Hematopoietic multipotent progenitor cell treated with erythropoietin and hydrocortisone succinate and interleukin-3 and kit ligand, for 4 days (in vitro differentiated cells): ENCODE results near the gene TIMP2.
A peak's percentile ranks its signal among the peaks of the same experiment; 100 is the strongest.
"Not testable (repeated sequence)": the region's sequence is repeated elsewhere in the genome, so short reads cannot be mapped to it uniquely, and the experiment has no call there.

Experiments used
- DNase-seq: peaks from one replicate; pipeline ENCODE4 v3.0.0-alpha.2; 2015

TIMP2 gene, protein sequence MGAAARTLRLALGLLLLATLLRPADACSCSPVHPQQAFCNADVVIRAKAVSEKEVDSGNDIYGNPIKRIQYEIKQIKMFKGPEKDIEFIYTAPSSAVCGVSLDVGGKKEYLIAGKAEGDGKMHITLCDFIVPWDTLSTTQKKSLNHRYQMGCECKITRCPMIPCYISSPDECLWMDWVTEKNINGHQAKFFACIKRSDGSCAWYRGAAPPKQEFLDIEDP

DNA sequence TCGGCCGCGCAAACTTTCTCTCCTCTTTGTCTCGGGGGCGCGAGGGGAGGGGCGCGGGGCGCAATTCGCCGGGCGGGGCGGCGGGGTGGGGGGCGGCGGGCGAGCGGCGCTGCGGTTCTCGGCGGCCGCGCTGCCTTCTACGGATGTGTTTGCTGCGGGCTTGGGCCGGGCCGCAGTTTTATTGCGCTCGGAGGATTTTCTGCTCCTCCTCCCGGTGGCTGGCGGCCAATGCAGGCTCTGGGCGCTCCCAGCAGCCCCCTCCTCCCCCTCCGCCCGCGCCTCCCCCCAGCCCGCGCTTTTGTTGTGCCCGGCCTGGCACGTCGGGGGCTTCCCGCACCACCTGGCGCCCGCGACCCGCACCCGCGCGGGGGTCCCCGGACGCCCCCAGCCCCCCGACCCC, at the start of gene TIMP2:
Gene TIMP2 (minus strand): TSS at position 154 of the 400 bp plus-strand sequence. CDS start 299 bp downstream, outside the sequence.
- DNase-seq = peak; percentile 85

DNA sequence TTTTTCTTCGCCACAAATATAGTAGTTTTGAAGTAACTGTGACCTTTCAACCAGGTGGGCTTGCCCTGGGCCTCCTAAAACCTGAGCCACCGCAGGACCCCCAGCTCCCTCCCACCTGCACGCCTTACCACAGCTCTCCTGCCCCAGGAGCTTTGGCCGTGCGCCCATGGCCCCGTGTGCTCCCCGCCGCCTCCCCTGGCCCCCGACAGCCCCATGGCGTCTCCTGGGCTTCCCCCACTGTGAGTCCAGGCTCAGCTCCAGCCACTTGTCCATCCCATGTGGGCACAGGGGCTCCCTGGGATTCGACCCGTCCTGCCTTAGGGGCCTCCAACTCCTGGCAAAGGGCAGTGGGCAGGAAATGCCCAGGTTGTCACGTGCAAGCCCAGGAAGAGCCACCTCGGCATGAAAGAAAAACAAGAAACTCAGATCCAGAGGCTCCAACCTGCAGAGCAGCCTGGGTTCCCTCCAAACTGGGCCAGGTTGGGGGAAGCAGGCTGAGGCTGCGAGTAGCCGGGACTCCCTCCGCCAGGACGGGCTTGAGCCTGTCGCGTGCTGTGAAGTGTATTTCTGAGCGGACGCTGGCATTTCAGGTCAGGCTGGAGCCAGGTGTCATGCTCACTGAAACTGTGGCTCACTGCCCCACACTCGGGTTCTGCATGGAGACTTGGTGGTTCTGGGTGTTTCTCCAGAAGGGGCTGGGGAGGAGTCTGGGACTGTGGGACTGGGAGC, 48.8 kb upstream of the TIMP2 start:
- no peak for DNase-seq

DNA sequence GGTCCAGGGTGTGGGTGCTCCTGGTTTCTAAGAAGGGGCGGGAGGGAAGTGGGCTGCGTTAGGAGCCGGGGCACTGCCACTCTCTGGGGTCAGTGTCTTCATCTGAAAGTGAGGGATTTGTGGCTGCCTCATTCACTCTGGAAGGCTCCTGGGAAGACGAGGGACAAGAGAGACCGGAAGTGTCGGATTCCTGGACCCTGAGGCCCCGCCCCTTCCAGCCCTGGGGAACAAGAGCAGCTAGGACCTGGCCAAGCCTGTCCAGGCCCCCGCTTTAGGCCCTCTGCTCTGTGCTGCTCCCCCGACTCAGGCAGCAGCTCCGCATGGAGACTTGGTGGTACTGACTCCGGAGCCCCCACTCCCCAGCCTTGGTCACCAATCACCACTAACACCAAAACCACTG, 48.0 kb upstream of the TIMP2 start:
- no peak for DNase-seq

DNA sequence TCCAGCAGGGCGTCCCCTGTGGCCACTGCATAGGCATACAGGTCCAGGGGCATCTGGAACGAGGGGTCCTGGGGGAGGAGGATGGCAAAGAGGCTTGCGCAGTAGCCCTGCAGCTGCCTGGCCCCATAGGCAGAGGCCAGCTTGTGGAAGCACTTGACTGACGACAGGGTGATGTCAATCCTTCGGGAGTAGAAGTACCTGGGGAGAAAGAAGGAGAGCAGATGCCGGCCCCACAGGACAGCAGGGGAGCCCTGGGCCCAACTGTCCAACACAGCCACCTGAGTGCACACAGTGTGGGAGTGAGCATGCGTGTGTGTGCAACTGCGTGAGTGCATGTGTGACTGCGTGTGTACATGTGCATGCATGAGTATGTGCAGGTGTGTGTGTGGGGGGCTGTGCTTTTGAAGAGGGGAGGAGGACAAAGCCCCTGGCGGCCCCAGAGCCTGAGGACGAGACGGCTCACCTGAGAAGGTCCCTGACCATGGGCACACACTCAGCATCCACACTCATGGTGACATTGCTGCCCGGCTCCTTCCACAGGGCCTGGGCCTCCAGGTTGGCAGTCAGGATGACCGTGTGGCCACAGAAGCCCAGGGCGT, 47.4 kb upstream of the TIMP2 start:
- no peak for DNase-seq

DNA sequence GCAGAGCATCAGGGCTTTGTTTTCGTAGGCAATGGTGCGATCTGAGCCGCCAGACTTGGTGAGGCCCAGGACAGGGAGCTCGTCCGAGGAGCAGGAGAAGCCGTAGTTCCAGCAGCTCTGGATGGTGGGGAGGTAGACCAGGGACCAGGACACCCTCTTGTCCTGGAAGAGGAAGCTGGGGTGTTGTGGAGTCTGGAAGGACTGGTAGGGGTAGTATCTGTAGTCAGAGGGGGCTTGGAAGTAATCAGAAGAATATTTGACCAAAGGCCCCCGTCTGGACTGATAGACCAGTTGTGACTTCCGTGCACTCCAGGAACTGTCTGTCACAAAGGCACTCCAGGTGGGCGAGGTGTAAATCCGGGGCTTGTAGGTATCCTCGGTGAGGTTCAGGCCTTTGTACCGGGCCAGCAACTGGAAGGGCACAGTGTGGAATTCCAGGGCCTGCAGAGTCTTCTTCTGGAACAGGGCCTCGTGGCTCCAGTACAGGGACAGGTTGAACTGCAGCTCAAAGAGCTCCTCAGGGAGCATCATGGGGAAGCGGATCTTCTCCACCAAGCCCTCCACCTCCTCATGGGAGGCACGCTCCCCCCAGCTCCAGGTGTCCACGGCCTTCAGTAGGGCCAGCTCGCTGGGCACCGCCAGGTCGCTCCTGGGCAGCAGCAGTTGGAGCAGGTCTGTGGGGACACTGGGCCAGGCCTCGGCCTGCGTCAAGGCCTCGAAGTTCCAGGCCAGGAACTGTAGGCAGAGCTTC, 46.7 kb upstream of the TIMP2 start:
- DNase-seq = no peak

DNA sequence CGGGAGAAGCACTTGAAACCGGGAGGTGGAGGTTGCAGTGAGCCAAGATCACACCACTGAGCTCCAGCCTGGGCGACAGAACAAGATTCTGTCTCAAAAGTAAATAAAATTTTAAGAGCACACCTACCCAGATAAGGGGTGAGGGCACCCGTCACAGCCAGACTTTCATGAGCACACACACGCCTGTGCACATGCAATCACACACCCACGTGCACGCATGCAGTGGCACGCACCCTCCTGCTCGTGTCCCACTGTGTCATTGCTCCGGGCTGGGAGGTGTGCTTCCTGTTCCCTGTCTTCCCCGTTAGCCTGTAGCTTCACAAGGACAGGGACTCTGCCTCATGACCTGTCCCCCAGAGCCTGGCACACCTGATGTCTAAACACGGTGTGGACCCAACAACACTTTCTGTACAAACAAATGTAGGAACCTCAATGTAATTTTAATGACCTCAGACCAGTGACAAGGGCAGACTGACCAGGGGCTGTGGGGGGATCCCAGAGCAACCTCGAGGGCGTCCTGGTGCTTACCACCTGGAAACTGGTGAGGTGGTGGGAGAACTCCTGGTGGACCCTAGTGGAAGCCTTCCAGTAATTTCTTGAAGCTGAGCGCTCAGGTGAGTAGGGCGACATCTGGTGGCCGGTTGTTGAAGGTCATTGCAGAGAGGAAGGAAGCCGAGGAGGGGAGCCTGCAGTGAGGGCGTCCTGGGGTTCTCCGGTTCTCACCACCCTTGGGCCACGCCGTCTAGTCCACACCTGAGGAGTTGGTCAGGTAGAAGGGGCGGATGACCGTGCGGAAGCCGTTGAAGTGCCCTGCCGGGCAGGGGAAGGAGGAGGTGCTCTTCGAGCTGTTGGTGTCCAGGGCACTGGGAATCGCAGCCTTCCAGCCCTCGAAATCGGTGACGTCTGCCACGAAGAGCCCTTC, 45.9 kb upstream of the TIMP2 start:
- DNase-seq = peak; percentile 87

DNA sequence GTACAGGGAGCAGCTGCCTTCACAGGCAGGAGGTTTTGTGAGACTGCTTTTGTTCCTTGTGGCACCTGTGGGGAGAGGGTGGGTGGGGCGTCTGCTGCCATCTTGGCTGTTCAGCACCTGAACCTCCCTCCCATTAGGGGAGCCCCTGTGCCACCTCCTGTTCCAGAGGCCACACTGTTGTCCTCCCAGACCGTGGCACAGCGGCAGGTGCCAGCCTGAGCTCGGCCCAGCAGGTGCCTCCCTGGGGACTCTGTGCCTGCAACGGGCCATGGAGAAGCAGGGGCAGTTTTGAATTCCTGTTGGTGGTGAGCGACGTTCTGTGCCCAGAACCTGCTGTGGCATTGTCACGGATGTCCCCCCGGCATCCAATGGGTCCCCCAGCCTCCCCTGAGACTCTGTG, 44.7 kb upstream of the TIMP2 start:
- DNase-seq = no peak

DNA sequence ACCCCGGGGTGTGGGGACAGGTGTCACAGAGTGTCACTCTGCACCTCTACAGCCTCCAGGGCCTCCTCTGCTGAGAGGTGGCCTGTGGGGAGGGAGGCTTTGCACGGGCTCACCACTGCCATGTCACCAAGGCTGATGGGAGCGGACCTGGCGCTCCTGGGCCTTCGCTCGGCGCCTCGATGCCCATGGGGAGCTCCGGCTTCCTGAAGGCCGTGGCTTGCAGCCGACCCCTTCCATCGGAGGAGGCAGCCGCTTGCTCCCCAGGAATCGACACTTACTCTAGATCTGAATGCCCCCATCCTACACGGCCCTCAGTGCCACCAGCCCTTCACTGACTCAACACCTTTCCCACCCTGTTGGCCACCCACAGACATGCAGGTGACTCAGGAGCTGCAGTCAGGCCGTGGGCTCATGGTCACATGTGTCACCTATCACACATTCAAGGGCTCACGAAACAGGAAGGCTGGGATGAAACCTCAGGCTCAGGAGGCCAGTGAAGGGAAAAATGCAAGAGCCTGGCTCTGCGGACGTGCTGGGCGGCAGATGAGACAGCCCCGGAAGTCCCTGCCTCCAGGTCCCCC, 42.7 kb upstream of the TIMP2 start:
- no peak for DNase-seq

DNA sequence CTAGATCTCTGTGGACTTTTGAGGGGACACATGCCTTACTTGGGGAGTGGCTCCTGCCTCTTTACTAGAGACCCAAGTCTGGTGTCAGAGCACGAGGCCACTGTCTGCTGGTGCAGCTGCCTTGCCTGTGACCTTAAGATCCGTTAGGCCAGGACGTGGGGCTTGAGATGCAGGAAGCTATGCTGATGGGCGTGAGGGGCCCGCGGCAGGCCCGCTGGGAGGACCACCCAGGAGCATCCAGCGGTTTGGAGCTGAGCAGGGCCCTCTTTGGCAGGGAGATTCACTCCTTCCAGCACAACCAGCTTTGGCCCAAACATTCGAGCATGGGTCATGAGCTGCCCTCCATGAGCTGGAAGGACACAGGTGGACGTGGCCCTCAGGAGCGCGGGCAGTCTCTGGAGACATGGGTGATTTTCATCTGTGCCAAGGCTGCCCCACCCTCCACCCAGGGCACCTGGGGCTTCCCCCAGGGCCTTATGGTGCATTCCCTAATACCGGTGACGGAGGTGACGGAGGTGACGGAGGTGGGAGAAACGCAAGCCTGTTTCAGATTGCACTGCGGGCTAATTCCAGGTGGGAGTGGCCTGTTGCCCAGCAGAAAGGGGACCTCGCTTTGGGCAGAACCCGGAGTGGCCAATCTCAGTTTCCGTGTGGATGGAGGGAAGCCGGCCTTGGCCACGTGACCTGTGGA, 41.9 kb upstream of the TIMP2 start:
- DNase-seq = no peak

DNA sequence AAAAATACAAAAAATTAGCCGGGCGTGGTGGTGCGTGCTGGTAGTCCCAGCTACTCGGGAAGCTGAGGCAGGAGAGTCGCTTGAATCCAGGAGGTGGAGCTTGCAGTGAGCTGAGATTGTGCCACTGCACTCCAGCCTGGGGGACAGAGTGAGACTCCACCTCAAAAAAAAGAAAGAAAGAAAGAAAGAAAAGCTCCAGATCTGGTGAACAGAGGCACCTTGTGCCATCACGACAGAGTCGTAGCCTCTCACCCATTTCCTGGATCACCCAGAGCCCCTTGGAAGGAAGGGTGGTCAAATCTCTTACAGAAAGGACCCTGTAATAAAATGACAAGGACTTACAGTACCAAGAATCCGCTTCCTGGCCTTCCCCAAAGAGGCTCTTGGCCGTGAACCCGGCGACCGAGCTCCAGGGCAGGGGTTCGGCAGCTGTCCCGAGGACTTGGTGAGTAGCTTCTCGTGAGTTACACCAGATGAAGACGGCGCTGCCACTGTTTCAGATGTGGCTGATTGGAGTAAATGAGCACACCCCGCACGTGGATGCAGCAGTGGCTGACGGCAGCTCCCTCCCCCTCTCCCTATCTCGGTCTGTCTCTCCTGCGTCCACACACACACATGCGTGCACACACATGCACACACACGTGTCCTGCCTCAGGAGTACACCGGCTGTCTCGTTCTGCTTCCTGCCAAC, 41.1 kb upstream of the TIMP2 start:
- no peak for DNase-seq

DNA sequence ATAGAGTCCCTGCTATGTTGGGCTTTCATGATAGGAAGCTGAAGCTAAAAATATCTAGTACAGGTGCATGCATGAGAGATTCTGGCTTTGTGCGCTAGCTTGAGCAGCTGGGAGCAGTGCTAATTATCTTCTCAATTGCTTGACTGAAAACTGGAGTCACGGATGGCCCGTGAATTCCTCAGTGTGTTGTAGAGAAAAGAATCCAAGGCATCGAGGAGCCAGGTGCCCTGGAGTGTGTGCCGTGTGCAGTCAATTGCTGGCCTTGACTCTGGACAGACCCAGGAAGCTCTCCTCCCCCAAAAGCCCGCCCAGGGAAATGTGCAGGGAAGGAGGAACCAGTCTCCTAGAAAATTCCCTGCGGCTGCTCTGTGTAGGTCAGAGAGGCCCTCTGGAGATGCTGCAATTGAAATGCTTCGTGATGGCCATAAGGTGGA, 40.3 kb upstream of the TIMP2 start:
- no peak for DNase-seq

DNA sequence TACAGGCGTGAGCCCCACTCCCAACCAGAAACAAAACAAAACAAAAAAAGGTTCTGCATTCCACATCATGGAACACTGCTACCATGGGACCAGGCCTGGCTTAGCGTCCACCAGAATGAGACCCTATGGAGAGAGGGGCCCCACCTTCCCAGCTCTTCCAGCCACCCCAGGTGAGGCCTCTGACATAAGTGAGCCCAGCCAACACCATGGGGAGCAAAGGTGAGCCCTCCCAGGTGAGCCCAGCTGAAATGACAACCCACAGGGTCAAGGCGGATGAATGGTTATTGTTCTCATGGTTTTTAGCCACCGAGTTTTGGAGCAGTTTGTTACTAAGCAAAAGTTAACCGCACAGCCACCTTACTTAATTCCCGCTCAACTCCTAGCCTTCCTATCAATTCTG, 38.2 kb upstream of the TIMP2 start:
- no peak for DNase-seq

DNA sequence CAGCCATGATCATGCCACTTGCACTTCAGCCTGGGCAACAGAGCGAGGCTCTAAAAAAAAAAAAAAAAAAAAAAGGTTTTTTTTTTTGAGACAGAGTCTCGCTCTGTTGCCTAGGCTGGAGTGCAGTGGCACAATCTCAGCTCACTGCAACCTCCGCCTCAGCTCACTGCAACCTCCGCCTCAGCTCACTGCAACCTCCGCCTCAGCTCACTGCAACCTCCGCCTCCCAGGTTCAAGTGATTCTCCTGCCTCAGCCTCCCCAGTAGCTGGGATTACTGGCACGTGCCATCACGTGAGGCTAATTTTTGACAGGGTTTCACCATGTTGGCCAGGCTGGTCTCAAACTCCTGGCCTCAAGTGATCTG, 37.8 kb upstream of the TIMP2 start:
- DNase-seq = not testable (repeated sequence)

DNA sequence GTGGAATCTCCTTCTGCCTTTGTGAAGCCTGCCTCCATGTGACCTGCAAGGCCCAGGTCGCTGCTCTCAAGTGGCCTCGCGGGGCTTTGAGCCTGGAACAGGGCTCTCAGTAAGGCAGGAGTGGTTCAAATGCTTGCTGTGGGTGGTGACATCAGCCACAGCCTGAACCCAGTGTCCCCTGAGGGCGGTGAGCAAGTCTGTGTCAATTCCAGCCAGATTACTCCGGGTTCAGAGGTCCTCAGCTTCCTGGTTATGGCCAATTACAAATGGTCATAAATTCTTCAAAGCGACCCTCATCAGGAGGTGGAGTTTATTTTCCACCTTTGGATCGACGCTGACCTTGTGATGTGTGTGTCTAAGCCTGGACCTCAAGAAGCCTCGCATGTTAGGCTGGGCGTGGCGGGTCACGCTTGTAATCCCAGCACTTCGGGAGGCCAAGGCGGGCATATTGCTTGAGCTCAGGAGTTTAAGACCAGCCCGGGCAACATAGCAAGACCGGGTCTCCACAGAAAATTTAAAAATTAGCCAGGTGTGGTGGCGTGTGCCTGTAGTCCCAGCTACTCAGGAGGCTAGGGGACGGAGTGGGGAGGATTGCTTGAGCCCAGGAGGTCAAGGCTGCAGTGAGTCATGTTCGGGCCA, 37.3 kb upstream of the TIMP2 start:
- DNase-seq = no peak

DNA sequence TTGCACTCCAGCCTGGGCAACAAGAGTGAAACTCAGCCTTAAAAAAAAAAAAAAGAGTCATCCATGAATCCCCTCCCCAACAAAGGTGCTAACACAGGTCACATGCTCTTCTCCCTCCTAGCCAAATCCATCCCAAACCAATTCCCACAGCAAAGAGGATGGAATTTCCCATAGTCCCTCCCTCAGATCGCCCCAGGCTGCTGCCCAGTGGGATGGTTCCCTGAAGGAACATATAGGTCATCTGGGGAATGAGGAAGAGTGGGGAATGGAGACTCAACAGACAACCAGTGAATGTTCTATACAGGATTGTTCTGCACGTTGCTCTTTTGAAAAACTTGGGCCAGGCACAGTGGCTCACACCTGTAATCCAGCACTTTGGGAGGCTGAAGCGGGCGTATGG, 36.4 kb upstream of the TIMP2 start:
- no peak for DNase-seq

DNA sequence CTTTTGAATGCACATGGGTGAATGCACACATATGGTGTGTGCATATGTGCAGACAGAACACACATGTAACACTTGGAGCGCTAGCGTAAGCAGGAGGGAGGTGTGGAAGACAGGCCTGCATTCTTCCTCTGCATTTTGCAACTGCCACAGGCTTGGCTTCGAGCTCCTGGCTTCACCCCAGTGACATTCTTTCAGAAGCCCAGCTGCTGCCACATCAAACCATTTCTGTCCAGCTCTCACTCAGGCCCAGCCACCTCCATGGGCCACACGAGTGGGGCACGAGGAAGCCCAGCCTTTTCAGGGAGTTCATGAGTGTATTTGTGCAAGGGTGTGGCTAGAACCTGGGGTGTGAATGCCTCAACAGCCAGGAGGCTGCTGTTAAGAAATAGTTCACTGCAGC, 35.7 kb upstream of the TIMP2 start:
- no peak for DNase-seq

DNA sequence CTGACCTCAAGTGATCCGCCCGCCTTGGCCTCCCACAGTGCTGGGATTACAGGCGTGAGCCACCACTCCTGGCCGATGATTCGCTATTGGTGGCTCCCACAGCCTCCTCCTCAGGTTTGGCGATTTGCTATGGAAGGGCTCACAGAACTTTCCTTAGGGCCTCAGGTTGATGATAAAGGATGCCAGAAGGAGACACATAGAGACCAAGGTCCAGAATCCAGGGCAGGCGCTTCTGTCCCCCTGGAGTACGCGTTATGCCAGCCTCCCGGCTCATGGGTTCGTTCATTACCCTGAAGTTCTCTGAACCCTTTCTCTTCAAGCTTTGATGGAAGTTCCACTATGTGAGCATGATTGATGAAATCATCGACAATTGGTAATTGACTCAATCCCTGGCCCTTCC, 34.6 kb upstream of the TIMP2 start:
- no peak for DNase-seq

DNA sequence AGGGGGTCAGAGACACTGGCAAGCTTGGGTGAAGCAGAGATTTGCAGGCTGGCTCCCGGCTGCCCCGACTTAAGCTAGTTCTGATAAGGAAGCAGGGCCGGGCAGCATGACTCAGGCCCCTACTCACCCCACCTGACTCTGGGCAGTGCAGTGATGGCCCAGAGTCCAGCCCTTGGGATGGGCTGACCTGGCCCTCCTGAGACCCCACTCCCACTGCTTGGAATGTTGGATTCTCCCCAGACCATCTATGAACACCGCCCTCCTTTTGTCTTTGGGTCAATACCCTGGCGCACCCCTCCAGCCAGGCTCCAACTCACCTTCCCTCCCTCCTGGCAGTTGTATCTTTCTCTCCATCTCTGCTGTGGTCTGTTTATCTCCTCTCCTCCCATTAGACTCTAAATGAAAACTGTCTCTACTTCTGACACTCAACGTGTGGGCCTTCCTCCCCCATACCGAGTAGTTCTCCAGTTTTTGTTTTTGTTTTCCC, 33.5 kb upstream of the TIMP2 start:
- DNase-seq = no peak

DNA sequence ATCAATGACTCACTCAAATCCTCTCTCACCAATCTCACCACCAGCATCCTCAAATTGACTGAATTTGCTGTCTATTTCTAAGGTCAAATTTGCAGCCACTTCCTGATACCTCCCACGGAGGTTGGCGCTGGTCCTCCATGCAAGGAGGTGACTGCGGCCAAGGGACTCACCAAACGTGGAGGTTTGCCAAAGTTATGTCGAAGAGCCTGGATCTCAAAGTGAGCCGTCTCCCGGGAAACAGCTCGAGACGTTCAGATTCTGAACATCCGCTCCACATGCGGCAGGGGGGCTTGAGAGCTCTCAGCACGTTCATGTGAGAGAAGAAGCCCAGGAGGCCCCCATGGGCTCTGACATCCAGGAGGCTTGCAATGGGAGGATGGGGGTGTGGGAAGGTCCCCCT, 31.9 kb upstream of the TIMP2 start:
- no peak for DNase-seq

DNA sequence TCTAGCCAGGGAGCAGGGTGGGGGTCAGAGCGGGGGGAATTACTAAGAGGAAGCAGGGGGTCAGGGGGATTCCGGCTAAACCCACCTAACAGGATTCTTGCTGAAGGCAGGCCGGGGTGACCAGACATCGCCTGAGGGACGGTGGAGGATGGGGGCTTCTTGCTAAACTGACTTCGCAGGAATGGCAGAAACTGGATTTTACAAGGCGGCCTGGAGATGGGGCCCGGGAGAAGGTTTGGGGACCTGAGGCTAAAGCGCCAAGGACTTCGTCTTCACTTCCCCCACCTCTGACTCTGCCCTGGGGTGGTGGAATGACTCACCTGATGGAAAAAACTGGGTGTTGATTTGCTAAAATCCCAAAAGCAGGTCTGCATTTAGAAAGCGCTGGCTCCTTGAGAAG, 31.1 kb upstream of the TIMP2 start:
- DNase-seq = no peak
